ENCODE results near the gene TOMM20L.

DNA sequence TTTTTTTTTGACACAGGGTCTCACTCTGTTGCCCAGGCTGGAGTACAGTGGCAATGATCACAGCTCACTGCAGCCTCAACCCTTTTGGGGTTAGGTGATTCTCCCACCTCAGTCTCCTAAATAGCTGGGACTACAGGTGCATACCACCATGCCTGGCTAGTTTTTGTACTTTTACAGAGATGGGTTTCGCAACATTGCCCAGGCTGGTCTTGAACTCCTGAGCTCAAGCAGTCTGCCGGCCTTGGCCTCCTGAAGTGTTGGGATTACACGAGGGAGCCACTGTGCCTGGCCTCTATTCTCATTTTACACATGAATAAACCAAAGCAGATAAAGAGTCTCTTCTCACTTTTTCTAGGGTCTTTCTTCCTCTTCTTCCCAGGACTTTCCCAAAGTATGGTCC is 3.2 kb downstream of the TOMM20L start:
- TF ChIP-seq, protein P1, sequence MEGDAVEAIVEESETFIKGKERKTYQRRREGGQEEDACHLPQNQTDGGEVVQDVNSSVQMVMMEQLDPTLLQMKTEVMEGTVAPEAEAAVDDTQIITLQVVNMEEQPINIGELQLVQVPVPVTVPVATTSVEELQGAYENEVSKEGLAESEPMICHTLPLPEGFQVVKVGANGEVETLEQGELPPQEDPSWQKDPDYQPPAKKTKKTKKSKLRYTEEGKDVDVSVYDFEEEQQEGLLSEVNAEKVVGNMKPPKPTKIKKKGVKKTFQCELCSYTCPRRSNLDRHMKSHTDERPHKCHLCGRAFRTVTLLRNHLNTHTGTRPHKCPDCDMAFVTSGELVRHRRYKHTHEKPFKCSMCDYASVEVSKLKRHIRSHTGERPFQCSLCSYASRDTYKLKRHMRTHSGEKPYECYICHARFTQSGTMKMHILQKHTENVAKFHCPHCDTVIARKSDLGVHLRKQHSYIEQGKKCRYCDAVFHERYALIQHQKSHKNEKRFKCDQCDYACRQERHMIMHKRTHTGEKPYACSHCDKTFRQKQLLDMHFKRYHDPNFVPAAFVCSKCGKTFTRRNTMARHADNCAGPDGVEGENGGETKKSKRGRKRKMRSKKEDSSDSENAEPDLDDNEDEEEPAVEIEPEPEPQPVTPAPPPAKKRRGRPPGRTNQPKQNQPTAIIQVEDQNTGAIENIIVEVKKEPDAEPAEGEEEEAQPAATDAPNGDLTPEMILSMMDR (IDR thresholded peaks at IDR 0.05): no peak
- TF ChIP-seq POLR2A (IDR thresholded peaks at IDR 0.05): no peak

All from Peyer's patch (tissue), 4 donors.